Measurements from ENCODE around the gene MAN2A2.

DNA sequence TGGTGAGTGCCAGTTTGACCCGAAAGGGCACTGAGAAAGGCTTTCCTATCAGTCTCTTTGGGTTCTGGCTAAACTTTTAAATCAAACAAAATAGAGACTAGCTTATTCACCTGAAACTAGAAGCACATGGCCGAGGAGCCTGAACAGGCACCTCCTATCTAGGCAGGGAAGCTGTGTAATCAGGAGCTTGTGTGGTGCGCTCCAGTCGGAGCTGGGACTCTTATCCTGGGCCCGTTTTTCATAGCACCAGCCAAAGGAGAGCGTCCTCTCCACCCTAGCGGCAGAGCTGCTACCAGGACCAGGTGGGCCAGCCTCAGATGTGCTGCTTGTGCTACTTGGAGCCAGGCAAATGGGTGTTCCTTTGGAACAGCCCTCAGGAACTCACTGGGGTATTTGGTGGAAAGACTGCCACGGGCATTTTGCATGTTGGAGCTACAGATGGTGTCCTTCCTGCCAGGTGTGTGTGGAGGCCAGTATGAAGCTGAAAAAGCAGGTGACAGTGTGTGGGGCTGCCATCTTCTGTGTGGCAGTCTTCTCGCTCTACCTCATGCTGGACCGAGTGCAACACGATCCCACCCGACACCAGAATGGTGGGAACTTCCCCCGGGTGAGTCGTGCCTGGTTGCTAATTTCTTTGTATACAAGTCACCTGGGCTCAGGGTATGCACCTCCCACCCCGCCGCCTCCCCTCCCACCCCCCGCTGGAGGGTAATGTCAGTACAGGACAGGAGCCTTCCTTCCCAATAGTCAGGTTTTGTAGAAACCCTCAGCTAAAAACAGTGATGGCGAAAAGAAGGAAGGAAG is 833 bp downstream of the MAN2A2 start:
- TF ChIP-seq POLR2A (IDR thresholded peaks at IDR 0.05): no peak
- TF ChIP-seq, protein P1, sequence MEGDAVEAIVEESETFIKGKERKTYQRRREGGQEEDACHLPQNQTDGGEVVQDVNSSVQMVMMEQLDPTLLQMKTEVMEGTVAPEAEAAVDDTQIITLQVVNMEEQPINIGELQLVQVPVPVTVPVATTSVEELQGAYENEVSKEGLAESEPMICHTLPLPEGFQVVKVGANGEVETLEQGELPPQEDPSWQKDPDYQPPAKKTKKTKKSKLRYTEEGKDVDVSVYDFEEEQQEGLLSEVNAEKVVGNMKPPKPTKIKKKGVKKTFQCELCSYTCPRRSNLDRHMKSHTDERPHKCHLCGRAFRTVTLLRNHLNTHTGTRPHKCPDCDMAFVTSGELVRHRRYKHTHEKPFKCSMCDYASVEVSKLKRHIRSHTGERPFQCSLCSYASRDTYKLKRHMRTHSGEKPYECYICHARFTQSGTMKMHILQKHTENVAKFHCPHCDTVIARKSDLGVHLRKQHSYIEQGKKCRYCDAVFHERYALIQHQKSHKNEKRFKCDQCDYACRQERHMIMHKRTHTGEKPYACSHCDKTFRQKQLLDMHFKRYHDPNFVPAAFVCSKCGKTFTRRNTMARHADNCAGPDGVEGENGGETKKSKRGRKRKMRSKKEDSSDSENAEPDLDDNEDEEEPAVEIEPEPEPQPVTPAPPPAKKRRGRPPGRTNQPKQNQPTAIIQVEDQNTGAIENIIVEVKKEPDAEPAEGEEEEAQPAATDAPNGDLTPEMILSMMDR (IDR thresholded peaks at IDR 0.05): no peak
